MM.1S (cell line): ENCODE data around the gene GNAQ.

ENCODE experiments used
- DNase-seq: peaks from one replicate; pipeline ENCODE4 v3.0.0-alpha.2; 2015
- H2AFZ ChIP-seq: fragments of 300-600 bp; sonication (generic); 2 replicates; pipeline ENCODE4 v1.6.0; 2016; ENCODE audit warnings: antibody characterized with exemption, low read length
- H3F3A ChIP-seq: fragments of 300-600 bp; sonication (generic); 2 replicates; pipeline ENCODE4 v1.6.1; 2016; ENCODE audit warnings: mild to moderate bottlenecking, antibody characterized with exemption, low read length, moderate library complexity, mixed read lengths; ENCODE audit not compliant: insufficient read depth
- H3K27ac ChIP-seq: fragments of 300-600 bp; sonication (generic); 2 replicates; pipeline ENCODE4 v1.5.1; 2016; ENCODE audit warnings: mild to moderate bottlenecking, low read length
- H3K27me3 ChIP-seq: fragments of 300-600 bp; sonication (generic); replicated peaks from 2 replicates; pipeline ENCODE4 v1.6.0; 2016; ENCODE audit warnings: low read length; ENCODE audit not compliant: insufficient read depth
- H3K36me3 ChIP-seq: fragments of 300-600 bp; sonication (generic); replicated peaks from 2 replicates; pipeline ENCODE4 v1.6.1; 2016; ENCODE audit warnings: mild to moderate bottlenecking, low read length, mixed read lengths; ENCODE audit not compliant: insufficient read depth
- H3K4me1 ChIP-seq: fragments of 300-600 bp; sonication (generic); 2 replicates; pipeline ENCODE4 v1.6.1; 2016; ENCODE audit warnings: low read length, mixed read lengths
- H3K4me2 ChIP-seq: fragments of 300-600 bp; sonication (generic); 2 replicates; pipeline ENCODE4 v1.6.0; 2016; ENCODE audit warnings: low read depth, low read length
- H3K4me3 ChIP-seq: fragments of 300-600 bp; sonication (generic); 2 replicates; pipeline ENCODE4 v1.5.1; 2016; ENCODE audit warnings: low read length, mixed read lengths
- H3K79me2 ChIP-seq: fragments of 300-600 bp; sonication (generic); 2 replicates; pipeline ENCODE4 v1.6.1; 2016; ENCODE audit warnings: mixed run types, low read length, mixed read lengths
- H3K9ac ChIP-seq: fragments of 300-600 bp; sonication (generic); 2 replicates; pipeline ENCODE4 v1.6.1; 2016; ENCODE audit warnings: low read length, mixed read lengths
- H3K9me2 ChIP-seq: fragments of 300-600 bp; sonication (generic); replicated peaks from 2 replicates; pipeline ENCODE4 v1.6.1; 2016; ENCODE audit warnings: mild to moderate bottlenecking, low read length, mixed read lengths; ENCODE audit not compliant: insufficient read depth
- H3K9me3 ChIP-seq: fragments of 300-600 bp; sonication (generic); replicated peaks from 2 replicates; pipeline ENCODE4 v1.6.1; 2016; ENCODE audit warnings: mild to moderate bottlenecking, low read length, mixed read lengths; ENCODE audit not compliant: insufficient read depth
- H4K20me1 ChIP-seq: fragments of 300-600 bp; sonication (generic); 2 replicates; pipeline ENCODE4 v1.6.1; 2016; ENCODE audit warnings: mild to moderate bottlenecking, low read length, moderate library complexity, mixed read lengths; ENCODE audit not compliant: insufficient read depth
- EZH2 ChIP-seq: fragments of 300-600 bp; sonication (generic); optimal IDR thresholded peaks from 2 replicates; pipeline ENCODE3; 2017; ENCODE audit warnings: low read depth, mild to moderate bottlenecking, antibody characterized with exemption, low read length, mixed read lengths
- EZH2phosphoT487 ChIP-seq: fragments of 300-600 bp; sonication (generic); IDR thresholded peaks from 2 replicates; pipeline ENCODE4 v1.6.1; 2018; ENCODE audit warnings: antibody characterized with exemption, low read length
- TF ChIP-seq, protein P1 (sequence below): fragments of 300-600 bp; sonication (generic); IDR thresholded peaks from 2 replicates; pipeline ENCODE4 v1.5.1; 2016; ENCODE audit warnings: antibody characterized with exemption, low read length, mixed read lengths

The GNAQ gene

DNA sequence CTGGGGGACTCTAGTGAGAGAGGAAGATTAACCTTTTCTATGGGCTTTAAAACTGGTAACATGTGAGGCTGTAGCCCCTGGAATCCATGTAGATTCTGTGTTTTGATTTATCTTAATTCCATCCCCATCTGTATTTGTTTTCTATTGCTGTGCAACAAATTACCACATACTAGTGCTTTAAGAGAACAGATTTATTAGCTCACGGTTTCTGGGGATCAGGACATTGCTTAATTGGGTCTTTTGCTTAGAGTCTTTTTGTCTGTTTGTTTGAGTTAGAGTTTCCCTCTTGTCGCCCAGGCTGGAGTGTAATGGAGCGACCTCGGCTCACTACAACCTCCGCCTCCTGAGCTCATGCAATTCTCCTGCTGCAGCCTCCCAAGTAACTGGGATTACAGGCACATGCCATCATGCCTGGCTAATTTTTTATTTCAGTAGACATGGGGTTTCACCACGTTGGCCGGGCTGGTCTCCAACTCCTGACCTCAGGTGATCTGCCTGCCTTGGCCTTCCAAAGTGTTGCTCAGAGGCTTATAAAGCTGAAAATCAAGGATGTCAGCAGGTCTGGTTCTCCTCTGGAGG, 353.6 kb downstream of the GNAQ start:
- Histone ChIP-seq H2AFZ (no peak overlapping the region), H3K4me3 (no peak overlapping the region), H3K36me3 (no peaks in the 10 kb centered on the region), H3K79me2 (no peaks in the 10 kb centered on the region), H3K27me3 (no peaks in the 10 kb centered on the region), H3K4me2 (no peak overlapping the region), H3K9ac (no peak overlapping the region), H4K20me1 (no peaks in the 10 kb centered on the region), H3K4me1 (no peaks in the 10 kb centered on the region), H3F3A (no peaks in the 10 kb centered on the region), H3K27ac (no peak overlapping the region), H3K9me2 (no peaks in the 10 kb centered on the region), H3K9me3 (no peaks in the 10 kb centered on the region)
- DNase-seq = no peak
- no peak for TF ChIP-seq EZH2phosphoT487
- no peak for TF ChIP-seq EZH2
- TF ChIP-seq, protein P1, sequence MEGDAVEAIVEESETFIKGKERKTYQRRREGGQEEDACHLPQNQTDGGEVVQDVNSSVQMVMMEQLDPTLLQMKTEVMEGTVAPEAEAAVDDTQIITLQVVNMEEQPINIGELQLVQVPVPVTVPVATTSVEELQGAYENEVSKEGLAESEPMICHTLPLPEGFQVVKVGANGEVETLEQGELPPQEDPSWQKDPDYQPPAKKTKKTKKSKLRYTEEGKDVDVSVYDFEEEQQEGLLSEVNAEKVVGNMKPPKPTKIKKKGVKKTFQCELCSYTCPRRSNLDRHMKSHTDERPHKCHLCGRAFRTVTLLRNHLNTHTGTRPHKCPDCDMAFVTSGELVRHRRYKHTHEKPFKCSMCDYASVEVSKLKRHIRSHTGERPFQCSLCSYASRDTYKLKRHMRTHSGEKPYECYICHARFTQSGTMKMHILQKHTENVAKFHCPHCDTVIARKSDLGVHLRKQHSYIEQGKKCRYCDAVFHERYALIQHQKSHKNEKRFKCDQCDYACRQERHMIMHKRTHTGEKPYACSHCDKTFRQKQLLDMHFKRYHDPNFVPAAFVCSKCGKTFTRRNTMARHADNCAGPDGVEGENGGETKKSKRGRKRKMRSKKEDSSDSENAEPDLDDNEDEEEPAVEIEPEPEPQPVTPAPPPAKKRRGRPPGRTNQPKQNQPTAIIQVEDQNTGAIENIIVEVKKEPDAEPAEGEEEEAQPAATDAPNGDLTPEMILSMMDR = no peak

DNA sequence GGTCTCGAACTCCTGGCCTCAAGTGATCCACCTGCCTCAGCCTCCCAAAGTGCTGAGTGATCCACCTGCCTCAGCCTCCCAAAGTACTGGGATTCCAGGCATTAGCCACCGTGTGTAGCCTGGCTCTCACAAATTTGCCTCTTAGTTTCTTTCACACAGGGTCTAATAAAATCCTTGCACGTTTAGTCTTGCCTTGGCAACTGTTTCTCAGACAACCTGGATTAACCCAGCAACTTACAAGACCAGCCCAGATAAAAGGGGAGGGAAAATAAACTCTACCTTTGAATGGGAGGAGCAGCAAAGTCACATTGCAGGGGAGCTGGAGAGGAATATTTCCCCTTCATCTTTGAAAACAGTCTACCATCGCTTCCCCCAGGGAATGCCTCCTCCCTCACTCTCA, 354.2 kb downstream of the GNAQ start:
- Histone ChIP-seq H2AFZ (no peak overlapping the region), H3K4me3 (no peak overlapping the region)
- DNase-seq = no peak

DNA sequence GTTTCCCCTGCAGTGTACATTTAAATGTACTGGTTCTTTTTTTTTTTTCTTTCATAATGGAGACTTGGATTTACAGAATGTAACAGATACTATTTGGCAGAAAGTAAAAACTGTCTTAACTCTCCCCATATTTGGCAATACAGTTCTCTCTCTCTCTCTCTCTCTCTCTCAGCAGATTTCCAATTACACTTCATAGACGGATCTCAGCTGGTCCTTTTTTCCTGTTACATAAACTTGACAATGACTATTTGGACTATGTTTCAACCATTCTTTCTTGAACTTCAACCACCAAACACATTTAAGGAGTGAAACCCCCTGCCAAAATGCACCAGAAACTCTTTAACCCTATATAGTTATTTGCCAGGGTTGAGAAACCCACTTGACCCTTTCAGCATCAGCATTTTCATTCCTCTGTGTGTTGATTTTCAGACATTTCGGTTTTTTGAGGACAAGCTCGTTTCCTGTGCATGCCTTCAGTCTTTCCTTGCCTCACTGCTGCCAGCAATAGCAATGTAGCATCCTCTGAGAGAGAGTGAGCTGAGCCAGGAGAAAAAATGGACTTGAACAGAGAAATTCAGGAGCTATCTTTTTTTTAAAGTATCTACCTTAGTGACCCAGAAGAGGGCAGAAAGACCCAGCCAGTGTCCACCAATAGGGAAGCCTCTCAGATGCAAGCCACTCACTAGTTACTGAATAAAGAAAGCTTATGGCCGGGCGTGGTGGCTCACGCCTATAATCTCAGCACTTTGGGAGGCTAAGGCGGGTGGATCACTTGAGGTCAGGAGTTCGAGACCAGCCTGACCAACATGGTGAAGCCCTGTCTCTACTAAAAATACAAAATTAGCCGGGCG, 357.4 kb downstream of the GNAQ start:
- Histone ChIP-seq H3K9me2 (no peaks in the 10 kb centered on the region), H3K36me3 (no peaks in the 10 kb centered on the region), H2AFZ (no peak overlapping the region), H3K4me3 (no peak overlapping the region), H3K27me3 (no peaks in the 10 kb centered on the region), H3K27ac (no peak overlapping the region), H3K4me1 (no peaks in the 10 kb centered on the region), H3F3A (no peaks in the 10 kb centered on the region), H4K20me1 (no peaks in the 10 kb centered on the region), H3K9ac (no peak overlapping the region), H3K9me3 (no peaks in the 10 kb centered on the region), H3K4me2 (no peak overlapping the region), H3K79me2 (no peaks in the 10 kb centered on the region)
- TF ChIP-seq, protein P1 = no peak
- TF ChIP-seq EZH2phosphoT487 (no peak), EZH2 (no peak)
- no peak for DNase-seq

More for the DNA sequence above, 354.2 kb downstream of the GNAQ start:
- Histone ChIP-seq H3K36me3 (no peaks in the 10 kb centered on the region), H3K79me2 (no peaks in the 10 kb centered on the region), H3K9me3 (no peaks in the 10 kb centered on the region), H3K27ac (no peak overlapping the region), H3K4me2 (no peak overlapping the region), H3K27me3 (no peaks in the 10 kb centered on the region), H4K20me1 (no peaks in the 10 kb centered on the region), H3K9me2 (no peaks in the 10 kb centered on the region), H3F3A (no peaks in the 10 kb centered on the region), H3K9ac (no peak overlapping the region), H3K4me1 (no peaks in the 10 kb centered on the region)
- TF ChIP-seq, protein P1 = no peak
- TF ChIP-seq EZH2phosphoT487 (no peak), EZH2 (no peak)
